Smooth muscle cell of the pulmonary artery (primary cell): Measurements from ENCODE around the gene NADK. TPM values are rescaled to one million over a fixed set of nuclear protein-coding genes. Genes with fewer than 3 reads are reported as not detected.

Experiments
- total RNA-seq: library from RNA; depleted of rRNA; stranded (reverse); fragments of >200 nt; gene quantifications from 2 replicates; pipeline ENCODE4 v1.2.3, GENCODE V29; 2014

The NADK gene, protein sequence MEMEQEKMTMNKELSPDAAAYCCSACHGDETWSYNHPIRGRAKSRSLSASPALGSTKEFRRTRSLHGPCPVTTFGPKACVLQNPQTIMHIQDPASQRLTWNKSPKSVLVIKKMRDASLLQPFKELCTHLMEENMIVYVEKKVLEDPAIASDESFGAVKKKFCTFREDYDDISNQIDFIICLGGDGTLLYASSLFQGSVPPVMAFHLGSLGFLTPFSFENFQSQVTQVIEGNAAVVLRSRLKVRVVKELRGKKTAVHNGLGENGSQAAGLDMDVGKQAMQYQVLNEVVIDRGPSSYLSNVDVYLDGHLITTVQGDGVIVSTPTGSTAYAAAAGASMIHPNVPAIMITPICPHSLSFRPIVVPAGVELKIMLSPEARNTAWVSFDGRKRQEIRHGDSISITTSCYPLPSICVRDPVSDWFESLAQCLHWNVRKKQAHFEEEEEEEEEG
- total RNA-seq: 34.9 and 44.6 TPM in 2 replicates

DNA sequence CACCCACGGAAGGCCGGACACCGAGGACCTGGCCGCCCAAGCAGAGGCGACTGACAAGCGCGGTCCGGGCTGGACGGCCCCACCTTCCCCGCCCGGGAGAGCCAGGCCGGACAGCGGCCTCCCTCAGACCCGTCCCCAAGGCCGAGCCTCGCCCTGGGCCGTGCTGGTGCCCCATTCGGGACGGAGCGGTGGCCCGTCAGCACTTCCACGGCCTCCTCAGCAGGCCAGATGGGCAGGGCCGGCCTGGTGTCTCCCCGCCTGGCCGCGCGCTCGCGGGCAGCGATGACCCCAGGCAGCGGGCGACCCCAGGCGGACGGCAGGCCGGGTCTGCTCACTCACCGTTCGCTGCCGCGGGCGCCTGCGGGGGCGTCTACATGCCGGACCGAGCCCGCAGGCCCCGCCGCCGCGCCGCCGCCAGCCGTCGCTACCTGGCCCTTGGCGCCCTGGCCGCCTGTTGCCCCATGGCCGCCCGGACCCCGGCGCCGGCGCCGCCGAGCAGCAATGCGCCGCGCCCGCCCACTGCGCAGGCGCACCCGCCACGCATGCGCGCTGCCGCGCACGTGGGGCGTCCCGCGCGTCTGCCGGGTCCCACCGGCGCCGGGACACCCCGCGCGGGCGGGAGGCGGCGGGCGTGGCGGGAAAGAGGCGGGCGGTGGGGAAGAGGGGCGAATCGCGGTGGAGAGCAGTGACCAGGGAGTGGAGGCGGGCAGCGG is at the start of gene NADK:
TSS of gene NADK (minus strand) at position 521 of the 713 bp plus-strand sequence. CDS start 13,064 bp downstream, outside the sequence.

DNA sequence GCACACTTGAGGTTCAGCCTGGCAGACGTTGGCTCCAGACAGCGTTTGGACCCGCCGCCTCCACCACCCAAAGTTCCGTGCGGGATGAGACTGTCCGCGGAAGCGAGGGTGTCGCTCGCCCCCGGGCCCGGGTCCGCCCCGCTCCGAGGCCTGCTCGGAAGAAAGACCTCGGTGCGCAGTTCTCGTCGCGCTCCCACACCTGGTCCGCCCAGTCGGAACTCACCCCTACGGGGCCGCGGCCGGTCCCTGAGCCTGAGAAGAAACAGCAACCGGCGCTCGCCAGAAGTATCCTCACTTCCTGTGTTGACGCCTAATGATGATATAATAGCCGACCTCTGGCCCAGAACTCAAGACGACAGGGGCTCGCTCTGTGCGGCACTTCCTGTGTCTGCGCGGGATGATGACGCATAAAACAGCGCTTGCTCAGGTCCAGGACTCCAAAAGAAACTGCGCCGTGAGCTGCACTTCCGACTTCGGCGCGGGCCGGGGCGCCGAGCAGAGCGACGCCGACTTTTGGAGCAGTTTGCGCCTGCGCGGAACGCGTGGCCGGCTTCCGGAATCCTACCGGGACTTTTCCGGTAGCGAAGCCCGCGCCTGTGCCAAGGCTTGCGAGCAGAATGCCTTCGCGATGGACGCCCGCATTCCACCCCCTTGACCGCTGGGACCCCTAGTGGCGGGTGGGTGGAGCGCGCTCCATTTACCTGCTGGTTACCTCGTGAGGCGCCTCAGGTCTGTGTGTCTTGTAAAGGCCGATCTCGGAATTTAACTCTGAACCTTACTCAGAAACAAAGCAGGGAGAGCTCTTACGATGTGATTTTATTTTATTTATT is 54.0 kb downstream of the NADK start, which contains the start of gene CDK11A:
TSS of gene CDK11A (minus strand) at position 323 of the 830 bp plus-strand sequence. CDS start 1,539 bp downstream, outside the sequence.

Other genes with a start within 250 kb of the NADK start
- 4.0 and 4.6 TPM in 2 replicates for gene TMEM240, start 237.8 kb downstream of the NADK start, total RNA-seq
- gene SSU72, start 203.6 kb downstream of the NADK start, total RNA-seq: 65.1 and 76.9 TPM in 2 replicates
- 3.6 and 8.2 TPM in 2 replicates for gene FNDC10, start 178.3 kb downstream of the NADK start, total RNA-seq
- gene MIB2, start 163.0 kb downstream of the NADK start, total RNA-seq: 80.4 and 99.3 TPM in 2 replicates
- gene MMP23B, start 146.3 kb downstream of the NADK start, total RNA-seq: 3.8 and 8.2 TPM in 2 replicates
- gene CDK11B, start 119.5 kb downstream of the NADK start, total RNA-seq: 8.6 and 10.7 TPM in 2 replicates
- gene SLC35E2B, start 85.7 kb downstream of the NADK start, total RNA-seq: 39.8 and 45.2 TPM in 2 replicates
- 5.9 and 11.8 TPM in 2 replicates for gene CDK11A, start 54.1 kb downstream of the NADK start, total RNA-seq
- gene GNB1, start 112.6 kb upstream of the NADK start, total RNA-seq: 162 and 182 TPM in 2 replicates
- gene CALML6, start 136.8 kb upstream of the NADK start, total RNA-seq: 0.46 and 0.66 TPM in 2 replicates
- gene TMEM52, start 140.8 kb upstream of the NADK start, total RNA-seq: 0.20 and 0.43 TPM in 2 replicates
- gene CFAP74, start 225.3 kb upstream of the NADK start, total RNA-seq: not detected in 2 replicates
- gene GABRD, start 240.9 kb upstream of the NADK start, total RNA-seq: not detected in 2 replicates